Stromal cell of bone marrow (primary cell): ENCODE data around the gene CD247.

Experiments
- DNase-seq: peaks from one replicate; pipeline ENCODE4 v3.0.0-alpha.2; 2012; ENCODE audit warnings: low read depth

The CD247 gene

DNA sequence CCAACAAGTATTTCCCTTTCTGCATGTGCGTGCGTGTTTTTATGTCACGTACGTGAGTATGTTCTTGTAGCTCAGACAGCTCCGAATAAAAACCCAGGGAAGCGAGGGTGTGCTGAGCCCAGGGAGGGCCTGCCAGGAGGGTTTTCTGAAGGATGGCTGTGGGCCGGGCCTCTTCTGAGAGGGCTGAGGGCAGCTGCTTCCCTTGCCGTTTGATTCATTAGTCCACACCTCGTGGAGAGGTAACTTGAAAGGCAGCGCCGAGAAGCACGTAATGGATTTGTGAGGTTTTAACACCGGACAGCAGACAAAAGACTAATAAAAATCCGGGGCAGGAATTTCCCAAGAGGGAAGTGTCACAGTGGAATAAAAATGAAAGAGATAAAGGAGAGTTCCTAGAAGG lies 29.5 kb downstream of the CD247 start:
- DNase-seq, result no peak

DNA sequence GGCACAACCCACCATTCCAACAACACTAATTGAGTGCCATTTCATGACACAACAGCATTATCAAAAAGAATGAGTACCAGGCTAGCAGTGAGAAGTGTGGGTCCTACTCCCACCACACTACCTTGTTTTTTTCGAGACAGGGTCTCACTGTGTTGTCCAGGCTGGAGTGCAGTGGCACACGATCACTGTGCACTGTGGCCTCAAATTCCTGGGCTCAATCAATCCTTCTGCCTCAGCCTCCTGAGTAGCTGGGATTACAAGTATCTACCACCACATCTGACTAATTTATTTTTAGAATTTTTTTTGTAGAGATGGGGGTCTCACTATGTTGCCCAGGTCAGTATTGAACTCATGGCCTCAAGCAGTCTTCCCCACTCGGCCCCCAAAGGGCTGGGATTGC lies 30.7 kb downstream of the CD247 start:
- no peak for DNase-seq

DNA sequence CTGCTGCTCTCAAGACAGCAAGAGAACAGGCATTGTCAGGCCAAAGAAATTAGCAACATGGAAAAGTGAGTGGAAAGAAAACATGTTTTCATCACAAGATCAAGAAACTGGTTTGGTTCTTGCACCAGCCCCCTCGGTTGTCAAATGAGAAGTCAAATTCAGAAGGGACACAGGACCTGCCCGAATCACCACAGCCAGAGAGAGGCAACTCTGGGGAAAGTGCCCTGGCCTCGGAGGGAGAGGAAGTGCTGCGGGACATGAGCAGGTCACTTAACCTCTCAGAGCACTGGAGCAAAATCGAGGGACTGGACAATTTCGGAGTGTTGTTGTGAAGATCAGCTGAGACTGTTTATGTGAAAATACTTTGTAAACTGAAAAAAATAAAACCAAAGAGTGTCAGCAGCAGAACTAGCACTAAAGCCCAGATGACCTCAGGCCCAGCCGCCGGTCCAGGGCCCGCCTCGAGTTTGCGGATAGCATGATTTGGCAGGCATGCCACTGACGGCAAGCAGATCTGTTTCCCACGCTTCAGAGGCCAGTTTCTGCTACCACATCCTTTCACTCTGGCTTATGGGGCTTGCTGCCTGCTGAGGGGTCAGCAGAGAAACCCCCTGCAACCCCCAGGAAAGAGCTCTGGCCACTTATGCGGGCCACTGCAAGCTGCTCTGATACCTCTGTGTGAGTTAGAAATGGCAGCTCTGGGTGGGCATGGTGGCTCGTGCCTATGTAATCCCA lies 32.1 kb downstream of the CD247 start:
- peak; percentile 3 for DNase-seq

DNA sequence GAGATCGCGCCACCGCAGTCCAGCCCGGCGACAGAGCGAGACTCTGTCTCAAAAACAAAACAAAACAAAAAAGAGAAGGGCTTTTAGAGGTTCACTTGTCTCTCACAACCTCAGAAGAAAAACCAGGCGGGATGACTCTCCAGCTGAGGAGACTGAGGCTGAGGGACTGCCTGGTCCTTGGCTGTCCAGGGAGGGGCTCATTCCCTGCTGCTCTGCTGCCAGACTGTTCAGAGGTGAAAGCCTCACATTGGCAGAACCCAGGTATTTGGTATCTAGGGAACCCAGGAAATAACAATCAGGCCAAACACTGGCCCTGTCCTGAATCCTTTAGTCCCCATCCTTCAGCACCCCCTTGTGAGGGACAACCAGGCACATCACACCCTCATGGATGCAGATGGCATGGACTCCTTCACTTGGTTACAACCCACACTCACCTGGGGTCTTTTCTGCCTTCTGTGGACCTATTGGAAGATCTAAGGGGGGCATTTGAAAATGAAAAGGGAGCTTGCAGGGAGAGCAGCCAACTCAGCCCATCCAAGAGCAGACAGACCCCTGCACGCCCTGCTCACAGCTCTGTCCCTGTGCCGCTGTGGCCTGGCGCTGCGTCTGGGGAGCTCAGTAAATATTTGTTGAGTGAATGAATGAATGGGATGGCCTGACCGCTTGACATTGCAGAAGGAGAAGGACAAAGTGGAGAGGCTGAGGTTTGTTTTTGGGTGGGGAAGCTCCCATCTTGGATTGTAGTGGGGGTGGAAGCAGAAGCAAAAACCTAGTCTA lies 33.4 kb downstream of the CD247 start:
- DNase-seq, result no peak

DNA sequence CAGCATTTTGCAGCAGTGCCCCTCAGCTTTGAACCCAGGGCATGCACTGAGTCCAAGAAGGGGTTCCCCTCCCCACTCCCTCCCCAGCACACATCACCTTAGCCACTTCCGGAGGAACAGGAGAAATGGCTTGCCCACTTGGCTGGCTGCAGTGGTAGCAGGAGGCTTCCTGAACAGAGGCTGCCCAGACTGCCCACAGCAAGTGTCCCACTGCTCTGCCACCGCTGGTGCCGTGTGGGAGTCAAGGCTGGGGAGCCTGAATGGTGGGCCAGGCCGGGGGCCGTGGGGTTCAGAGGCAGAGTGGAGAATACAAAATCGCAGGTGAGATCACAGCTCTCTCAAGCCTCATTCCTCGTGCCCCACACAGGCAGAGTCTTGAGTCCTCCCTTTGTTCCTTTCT lies 34.5 kb downstream of the CD247 start:
- DNase-seq, result no peak

DNA sequence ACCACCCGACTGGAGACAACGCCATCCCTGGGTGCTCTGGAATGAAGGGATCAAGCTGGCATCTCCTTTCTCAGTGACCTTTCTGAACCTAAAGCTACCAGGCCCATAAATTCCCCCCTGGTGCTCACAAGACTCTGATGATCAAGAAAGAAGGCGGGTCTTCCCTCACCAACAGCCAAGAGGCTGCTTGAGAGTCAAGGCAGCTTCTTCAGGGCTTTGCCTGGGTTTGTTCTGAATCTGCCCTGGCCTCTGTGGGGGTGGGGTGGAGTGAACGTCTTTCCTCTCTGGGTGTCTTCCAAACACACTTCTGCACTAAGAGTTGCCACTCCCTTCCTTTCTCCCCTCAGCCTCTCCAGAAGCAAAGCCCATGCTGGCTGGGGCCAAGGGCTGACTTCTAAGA lies 36.1 kb downstream of the CD247 start:
- no peak for DNase-seq

DNA sequence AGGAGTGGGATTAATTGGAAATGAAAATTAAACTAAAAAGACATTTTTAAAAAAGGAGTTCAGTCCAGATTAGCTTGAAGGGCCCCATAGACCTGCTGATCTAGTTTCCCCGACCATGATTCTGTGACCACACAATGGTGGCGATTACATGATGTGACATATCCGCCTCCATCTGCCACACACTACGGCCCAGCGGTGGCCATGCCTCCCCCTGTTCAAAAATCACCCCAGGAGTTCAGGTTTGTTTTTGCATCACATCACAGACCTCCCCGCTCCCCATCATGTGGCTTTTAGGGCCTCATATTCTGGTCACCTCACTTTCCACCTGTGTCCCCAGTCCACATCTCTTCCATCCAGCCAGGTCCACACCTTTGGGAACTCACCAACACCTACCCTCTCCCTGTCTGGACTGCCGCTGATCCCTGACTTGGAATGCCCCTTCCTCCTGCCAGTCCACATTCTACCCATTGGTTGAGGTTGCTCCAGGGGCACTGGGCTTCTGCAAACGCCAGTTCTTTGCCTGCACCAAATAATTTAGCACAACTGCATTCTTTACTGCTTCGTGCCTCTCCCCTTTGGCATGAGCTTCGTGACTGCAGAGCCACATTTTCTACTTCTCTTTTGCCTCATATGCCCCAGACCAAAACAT lies 38.9 kb downstream of the CD247 start:
- no peak for DNase-seq

DNA sequence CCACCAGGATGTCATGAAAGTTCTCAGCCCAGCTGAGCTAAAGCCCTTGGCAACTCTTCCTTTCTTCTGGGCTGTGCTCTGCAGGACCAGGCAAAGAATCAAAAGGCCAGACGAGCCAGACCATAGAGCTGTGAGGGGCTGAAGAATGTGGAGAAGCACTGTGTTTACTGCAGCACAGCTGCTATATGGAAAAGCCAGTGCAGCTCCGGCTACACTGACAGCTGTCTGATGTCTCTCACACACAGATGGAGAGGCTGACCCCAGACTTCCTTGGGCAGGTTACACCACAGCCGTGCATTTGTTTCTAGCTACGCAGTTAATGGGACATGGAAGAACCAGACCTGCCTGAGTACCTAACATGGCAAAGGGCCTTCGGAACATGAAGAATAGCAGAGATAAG lies 40.3 kb downstream of the CD247 start:
- no peak for DNase-seq

DNA sequence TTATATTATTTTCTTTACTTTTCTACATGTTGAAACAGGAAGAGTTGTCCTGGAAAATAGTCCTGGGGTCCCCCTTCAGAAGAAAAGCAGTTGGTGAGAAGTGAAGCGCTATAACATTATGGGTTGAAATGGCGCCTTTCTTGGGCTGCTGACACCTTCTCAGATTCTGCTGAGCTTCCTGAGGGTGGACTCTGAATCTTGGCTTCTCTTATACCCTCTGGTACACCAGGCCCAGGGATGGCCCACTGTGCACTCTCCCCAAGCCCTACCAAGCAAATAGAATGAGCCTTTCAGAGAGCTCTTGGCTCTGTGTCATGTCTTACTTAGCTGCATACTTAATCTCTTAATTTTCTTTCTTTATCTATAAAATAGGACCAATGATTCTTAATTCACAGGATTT lies 42.3 kb downstream of the CD247 start:
- no peak for DNase-seq

DNA sequence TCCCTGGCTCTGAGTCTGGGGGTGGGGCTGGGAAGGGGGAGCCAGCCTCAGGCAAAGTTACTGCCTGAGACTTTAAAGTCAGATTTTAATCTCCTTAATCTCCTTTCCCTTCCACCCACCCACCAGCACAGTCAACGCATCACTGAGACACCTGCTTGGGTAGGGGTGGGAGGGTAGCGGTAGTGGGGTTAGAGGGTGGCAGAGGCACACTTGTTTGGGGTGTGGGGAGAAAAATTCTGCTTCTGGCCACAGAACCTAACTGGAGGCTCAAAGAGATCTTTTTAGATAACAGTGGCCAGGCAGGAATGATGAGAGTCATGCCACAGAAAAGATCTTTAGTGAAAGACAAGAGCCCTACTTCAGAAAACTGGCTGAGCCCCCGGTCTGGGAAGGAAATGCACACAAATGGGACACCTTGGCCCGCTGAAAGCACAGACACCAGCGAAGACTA lies 44.1 kb downstream of the CD247 start:
- no peak for DNase-seq

DNA sequence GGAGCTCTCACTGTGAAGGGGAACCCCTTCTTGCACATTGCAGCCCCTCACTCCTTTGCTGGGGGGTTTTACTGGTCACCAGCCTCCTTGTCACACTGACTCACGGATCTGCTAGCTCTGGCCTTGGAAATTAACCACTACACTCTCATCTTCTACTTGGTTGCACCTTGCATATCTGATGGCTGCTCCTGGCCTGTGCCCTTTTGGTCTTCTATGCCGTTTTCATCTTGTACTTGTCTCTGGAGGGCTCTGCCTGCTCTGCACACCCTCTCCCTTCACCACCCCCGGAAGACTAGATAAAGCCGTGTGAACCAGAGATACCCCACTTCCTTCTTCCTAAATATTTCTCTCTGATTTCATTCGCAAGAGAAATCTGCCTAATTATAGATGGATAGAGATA lies 44.6 kb downstream of the CD247 start:
- no peak for DNase-seq

DNA sequence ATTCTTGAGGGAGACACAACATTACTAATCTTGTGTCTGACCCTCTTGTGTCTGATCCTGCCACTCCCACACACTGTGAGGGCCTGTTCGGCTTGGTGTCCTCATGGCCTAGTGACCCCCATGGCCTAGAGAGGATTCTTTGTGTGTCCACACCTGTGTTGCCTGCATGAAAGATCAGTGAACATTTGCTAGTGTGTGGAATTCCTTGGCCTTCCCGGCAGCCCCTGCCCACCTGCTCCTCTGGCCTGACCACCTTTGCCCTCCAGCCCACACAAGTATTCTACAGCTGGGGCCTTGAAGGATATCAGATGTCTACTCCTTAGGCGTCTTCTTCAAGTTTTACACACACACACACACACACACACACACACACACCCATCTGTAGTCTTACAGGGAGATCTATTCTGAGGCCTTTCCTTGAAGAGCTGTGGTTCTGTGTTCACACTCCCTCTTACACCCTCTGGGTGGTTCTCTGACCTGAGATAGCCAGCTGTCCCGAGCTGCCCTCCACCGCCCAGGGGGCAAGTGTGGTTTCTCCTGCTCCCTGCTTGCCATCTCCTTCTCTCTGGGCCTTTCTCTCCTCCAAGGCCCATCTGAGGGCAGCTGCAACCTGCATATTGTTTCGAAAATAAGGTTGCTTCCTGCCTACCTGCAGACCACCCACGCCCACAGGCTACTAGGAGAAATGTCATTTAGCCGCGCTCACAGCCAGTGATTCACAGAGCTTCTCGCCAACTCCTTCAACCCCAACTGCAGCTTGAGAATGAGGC lies 45.4 kb downstream of the CD247 start:
- DNase-seq, result no peak

DNA sequence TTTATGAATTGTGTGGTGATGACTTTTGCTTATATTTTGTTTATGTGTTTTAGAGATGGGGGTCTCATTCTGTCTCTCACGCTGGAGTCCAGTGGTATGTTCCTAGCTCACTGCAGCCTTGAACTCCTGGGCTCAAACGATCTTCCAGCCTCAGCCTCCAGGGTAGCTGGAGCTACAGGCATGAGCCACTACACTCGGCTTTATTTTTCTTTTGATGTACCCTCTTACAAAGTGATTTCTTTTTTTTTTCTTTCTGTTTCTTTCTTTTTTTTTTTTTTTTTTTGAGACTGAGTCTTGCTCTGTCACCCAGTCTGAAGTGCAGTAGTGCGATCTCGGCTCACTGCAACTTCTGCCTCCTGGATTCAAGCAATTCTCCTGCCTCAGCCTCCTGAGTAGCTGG lies 46.8 kb downstream of the CD247 start:
- no peak for DNase-seq

DNA sequence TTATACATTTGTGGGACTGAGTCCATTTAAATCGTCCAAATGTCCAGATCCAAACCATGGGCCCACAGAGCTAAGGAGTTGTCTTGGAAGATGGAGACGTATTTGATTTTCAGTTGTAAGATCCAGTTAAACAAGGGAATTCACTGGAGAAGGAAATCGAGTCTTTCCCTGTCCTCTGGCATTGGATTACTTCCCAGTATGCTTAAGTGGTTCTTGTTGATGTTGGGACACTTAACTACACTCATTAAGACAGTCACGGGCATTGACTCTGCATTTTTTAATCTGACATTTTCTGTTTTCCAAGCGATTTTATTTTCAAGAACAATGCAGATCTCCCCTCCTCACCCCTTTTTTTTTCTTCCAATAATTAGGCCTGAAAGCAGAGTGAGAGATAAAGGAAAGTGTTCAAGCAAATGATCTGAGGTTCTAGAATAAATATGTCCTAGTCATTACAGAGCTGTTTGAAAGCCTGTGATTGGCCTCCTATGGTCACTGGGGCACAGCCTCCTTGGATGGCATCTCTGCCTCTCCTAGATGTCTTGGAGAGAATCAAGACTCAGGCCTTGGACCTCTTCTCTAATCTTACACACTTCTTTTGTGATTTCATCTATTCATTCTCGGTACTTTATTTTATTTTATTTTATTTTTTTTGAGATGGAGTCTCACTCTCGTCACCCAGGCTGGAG lies 48.9 kb downstream of the CD247 start:
- DNase-seq, result no peak

DNA sequence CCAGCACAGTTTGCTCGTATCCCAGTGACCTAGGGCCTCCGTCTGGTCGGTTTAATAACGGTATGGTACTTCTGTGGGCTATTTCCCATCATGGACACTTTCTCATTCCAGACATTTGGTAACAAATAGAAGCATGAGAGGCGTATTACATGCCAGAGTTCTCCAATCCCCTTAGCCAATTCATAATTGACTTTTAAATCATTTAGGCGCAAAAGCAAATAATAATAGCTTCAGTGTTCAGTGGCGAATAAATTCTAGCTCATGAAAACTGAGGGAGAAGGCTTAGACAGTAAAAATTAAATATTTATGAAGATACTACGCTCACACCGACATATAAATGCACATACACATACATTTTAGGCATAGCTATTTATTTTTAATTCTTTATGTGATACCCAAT lies 50.6 kb downstream of the CD247 start:
- no peak for DNase-seq

DNA sequence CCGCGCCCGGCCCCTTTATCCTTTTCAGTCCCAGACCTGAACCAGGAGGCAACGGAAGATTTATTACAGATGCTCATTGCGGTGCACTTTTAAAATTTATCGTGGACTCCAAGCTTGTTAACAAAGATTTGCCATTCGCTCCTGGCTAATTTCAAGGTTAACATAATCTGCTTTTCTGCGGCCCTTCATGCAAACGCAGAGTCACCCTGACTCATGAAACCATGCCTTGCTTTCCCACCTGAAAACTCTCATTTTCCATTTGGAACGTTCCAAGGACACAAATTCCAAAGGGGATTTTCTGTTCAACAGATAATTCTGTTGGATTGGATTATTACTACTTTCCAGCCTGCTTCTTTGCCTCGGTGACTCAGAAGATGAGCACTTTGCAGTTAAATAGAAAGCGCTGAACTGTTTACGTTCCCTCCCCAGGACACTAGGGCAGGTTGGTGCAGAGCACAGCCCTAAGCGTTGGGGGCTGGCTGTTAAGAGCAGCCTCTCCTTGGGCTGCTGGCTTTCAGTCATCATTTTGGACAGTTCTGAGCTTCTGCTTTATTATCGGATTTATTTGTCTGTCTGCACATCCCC lies 51.1 kb downstream of the CD247 start:
- no peak for DNase-seq

DNA sequence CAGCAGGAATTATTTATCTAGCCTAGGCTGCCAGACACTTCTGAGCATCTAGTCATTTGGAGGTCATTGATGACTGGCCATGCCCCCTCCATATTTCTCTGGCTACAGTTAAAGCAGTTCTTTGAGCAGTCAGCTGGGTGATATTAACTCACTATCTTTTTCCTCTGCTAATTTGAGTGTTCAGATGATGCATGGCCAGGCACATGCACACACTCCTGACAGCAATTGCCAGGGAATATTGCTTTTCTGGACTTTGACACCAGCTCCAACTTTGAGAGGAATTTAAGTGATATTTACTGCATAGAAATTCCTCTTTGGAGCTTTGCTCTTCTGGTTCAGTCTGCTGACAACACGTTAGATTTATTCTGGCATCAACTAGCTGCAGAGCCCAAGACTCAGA lies 52.6 kb downstream of the CD247 start:
- DNase-seq, result no peak

DNA sequence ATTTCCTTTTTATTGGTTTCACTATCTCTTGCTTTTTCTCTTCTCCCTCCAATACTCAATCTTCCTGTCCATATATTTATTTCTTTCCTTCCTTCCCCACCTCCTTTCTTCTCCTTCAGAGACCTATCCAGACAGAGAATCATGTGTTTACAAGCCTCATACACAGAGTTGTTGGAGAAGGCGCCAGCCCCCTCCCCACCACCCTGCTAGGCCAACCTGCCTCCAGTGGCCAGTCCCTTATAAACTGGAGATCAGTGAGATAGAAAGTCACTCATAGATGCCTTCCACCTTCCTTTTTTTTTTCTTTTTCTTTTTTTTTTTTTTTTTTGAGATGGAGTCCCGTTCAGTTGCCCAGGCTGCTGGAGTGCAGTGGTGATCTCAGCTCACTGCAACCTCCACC lies 53.3 kb downstream of the CD247 start:
- no peak for DNase-seq

DNA sequence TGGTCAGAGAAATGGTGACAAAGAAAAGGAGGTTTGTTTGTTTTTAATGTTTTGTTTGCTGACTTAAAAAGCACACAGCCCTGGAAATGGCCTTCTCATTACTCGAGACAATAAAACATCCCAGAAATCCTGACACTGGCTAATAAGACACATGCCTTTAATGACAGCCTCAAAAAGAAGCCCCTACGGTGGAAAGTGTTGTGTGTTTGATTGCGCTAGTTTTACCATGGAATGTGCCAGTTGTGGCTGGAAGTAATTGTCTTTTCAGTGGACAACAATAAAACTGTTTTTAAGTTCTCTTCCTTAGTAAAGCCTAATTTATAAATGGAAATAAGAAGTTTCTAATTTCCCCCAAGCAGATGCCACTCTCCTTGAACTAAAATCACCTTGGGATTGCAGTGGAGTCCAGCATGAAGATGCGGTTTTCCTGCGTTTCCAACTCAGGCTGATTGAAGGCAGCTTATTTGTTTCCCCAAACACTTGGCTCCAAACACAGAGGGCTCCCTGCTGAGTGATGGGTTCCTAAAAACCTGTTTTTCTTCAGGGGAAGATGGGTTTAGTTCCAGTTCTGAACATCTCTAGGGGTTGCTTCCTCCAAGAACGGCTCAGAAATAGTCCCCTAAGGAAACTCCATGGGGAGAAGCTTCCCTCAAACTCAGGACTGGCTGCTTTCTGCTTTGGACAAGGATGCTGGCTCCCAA lies 54.3 kb downstream of the CD247 start:
- DNase-seq, result no peak

DNA sequence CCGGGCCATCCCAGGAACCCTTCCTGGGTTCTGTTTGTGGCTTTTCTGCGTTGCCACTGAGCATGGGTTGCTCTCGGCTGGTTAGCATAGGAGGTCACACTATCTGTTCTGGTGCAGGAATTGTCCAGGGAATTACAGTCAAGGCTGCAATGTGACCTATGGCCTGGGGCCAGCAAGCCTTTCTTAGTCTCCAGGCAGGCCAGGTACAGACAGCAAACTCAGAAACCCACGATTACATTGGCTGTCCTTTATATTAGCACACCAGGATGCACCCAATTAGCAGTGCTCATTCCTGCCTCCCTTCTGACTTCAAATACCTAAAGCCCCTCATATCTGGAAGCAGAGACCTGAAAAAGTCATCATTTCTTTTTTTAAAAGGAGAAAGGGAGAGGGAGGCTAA lies 55.2 kb downstream of the CD247 start:
- no peak for DNase-seq

DNA sequence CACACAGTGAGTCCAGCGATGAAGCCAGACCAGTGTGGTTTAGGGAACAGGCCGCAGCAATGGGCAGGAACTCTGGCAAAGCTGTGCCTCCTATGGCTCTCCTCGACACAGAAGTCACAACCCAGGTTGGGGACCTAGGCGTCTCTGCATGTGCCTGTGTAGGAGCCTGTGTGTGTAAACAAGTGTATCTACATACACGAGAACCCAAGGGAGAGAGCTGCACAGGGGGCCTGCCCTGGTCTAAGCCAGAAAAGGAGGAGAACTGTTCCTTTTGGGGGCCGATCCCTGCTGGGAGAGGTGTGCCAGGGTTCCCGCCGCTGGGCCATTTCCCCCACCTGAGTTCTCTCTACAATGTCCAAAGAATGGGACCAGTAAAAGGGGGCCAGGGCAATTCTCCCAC lies 56.0 kb downstream of the CD247 start:
- no peak for DNase-seq
